NCI-H2196 (cell line): ENCODE data around the gene SLC39A5.
"Not testable (repeated sequence)": the region's sequence is repeated elsewhere in the genome, so short reads cannot be mapped to it uniquely, and the experiment has no call there.

Experiments used
- DNase-seq: peaks from one replicate; lab custom pipeline; 2025; ENCODE audit not compliant: unreplicated experiment; lab: John Stamatoyannopoulos, UW

SLC39A5 gene

DNA sequence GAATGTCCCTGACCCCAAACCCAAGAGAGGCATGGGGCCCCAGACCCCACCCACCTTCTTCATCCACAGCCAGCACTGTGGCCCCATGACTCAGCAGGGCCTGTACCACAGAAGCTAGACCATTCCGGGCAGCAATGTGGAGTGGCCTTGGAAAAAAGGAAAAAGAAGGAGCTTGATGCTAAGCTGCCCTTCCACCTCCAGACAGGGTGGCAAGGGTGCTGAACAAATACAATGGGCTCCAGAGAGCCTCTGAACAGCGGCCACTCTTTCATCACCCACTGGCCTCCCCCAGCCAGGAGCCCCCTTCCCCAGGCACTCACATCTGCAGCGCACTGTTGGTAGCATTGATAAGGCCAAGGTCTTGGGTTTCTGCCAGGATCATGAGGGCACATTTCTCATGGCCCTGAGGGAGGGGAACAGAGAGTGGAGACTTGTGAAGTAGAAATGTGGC, 13.9 kb downstream of the SLC39A5 start:
- no peak for DNase-seq

DNA sequence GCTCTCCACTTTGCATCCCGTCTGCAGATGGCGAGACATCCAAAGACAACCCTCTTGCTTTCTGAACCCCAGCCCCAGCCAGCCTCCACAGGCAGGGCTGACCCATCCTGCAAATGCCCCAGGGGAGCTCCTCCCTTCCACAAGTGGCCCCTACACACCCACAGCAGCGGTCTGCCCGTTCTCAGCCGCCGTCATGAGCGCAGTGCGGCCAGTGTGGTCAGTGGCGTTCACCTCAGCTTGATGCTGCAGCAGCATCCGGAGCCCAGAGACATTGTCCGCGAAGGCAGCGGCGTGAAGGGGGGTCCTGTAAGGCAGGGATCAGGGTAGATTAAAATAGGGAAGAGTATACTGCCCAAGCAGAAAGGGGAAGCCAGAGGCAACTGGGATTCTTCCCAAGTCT, 14.6 kb downstream of the SLC39A5 start:
- no peak for DNase-seq

DNA sequence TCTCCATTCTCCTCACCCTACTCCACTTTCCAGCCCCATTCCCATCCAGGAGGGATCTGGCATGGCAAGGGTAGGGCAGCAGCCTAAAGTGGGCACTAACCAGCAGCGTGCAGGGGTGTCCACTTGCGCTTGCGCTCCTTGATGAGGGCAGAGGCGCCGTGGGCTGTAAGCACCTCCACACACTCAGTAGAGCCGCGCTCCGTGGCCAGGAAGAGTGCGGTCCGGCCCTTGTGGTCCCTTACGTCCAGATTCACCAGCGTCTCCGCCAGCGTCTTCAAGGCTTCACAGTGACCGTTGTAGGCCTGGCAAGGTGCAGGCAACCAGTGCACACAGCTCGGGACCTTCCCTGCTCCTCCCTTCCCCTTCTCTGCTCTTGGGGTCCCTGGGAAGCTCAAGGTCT, 18.1 kb downstream of the SLC39A5 start:
- DNase-seq = no peak

DNA sequence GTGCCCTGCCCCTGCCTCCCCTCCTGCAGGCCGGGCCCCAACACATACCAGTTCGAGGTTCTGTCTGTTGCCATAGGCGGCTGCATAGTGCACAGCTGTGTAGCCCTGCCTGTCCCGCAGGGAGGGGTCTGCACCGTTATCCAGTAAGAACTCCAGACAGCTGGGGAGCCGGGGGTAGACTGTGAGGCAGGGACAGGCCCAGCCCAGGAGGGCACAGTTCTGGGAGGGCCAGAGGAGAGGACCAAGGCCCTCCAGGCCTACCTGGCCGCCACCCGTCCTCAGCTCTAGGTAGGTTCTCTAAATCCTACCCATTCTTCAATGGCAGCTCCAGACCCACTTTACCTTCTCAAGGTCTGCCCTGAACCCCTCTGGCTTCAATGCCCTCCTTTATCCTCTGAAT, 18.9 kb downstream of the SLC39A5 start:
- DNase-seq = no peak

DNA sequence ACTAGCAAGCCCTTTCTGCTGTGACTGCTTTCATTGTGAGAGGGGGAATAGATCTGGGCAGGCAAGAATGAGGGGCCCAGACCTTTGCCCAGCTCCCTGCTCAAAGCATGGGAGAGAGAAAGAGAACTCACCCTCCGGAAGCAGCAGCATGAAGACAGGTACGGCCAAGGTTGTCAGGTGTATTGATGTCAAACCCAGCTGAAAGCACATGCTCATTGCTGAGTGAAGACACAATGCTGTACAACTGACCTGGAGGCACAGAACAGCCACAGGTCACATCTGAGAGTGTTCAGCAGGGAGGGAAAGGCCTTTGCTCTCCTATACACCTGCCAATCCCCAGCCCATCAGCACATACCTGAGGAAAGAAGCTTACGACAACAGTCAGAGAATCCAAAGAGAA, 22.8 kb downstream of the SLC39A5 start:
- no peak for DNase-seq

DNA sequence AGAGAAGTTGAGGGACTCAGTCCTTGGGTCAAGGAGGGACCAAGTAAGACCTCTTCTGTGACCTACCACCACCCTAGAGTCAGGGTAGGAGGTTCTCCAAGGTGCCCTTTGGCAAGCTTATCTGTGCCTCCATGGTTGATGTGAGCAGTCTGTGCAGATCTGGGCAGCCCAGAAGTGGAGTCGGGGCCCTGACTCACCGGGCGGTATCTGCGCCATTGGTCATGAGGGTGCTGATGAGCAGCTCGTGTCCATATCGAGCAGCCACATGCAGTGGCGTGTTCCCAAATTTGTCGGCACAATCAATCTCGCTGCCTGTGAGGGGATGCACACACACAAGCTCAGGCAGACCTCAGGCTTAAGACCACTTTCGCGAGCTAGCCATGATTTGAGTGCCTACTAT, 23.2 kb downstream of the SLC39A5 start:
- DNase-seq = no peak

DNA sequence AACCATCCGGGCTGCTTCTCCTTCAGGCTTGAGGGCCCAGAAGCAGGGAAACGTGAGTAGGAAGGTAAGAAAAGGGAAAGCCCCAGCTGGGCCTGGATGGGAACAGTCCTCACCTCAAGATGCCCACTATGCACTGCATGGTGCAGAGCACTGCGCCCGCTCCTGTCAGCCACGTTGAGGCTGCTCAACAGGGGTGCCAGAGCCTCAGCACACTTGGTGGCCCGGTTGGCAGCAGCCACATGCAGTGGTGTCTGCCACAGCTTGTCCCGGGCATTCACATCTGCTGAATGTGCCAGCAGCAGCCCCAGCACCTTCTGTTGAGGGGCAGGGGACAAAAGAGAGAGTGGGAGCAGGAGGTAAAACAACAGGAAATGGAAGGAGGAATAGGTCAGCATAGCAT, 25.8 kb downstream of the SLC39A5 start:
- no peak for DNase-seq

DNA sequence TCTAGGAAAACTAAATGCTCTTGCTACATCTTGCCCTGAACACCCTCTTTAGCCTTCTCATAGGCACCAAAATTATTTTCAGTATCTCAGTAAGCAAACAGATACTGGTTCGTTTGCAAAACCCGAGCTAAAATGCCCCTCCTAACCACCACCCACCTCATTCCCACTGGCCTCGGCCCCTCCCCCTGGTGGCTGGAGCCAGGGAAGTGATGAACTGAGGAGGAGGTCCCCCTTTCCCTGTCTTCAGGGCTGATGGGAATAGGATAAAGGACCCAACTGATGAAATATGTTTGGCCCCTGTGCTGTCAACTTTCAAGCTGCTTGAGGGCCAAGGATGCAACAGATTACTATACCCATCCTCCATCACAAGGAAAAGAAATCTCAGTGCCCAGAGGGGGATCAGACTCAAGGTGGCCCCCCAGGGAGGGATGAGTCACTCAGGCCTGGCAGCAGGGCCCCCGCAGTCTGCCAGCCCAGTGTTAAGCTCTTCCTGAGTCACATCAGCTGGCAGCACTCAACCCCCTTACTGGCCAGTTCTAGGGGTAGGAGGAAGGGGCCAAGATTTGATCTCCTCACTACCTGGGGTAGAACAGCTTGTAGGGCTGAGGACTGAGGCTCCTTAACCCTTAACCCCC, 26.6 kb downstream of the SLC39A5 start:
- no peak for DNase-seq

DNA sequence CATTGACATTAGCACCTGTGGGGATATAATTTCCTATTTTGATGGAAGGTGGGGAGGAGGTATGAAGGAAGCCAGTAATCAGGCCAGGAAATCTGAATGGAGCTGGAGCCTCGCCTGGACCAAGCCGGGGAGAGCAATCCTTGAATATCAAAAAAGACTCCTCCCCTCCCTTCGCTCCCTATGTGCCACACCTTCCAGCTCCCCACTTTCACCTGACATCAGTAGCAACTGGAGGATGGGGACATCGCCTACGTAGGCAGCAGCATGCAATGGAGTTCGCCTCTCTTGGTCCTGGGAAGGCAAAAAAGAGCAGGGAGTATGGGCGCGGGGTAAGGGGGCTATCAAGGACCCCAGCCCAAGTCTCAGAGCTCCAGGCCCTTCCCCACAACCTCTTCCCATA, 27.2 kb downstream of the SLC39A5 start:
- DNase-seq = no peak

DNA sequence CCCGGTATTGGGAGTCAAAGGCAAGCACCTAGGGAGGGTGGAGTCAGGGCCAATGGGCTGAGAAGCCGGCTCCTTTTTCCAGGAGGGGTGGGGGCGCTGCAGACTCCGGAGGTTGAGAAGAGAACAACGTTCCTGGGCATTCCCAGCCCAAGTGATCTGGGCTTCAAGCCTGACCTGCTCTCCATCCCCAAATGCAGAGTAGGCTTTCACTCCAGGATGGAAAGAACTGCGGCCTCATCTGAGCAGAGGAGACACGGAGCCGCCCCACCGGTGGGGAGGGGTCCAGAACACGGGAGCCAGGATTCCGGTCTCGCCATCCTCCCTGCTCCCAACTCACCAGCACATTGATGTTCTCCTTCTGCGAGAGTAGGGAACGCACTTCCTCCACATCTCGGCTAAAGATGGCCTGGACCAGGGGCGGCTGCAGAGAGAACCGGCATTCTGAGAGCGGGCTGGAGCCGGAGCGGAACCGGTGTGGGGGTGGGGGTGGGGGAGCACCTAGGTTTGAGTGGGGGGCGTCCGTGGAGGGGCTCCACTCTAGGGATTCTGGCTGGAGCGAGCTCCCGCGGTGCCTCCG, 27.7 kb downstream of the SLC39A5 start:
- DNase-seq = peak; percentile 24

DNA sequence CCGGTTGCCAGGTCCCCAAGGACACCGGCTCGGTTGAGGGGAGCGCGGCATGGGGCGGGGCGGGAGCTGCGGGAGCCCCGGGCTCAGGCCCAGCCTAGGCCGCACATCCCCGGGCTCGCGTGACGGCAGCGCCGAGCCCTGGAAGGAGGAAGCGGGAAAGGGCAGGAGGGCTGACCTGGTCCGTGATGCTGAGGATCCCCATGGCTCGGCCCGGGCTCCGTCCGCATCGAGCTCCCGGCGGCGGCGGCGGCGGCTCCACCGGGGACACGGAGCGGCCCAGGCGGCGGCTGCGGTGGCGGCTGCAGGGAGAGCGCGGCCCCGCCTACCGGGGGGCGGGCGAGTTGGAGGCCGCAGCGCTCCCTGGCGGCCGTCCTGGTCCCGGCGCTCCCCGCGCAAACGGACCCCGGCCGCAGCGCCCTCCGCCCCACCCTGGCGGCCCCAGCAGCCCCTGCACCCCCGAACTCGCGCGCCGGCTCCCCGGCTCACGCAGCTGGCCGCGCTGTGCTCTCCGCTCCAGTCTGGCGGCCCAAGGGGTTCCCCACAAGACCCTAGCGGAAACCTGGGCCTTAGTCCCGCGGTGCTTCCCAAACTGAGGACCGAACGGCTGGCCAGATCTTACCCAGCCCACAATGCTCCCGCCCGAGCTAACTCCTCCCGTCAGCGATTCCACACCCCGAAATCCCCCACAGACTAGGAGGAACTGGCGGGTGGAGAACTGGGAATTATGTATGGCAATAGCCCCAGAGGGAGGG, 28.4 kb downstream of the SLC39A5 start, which contains the start of gene ANKRD52:
Gene ANKRD52 (minus strand): TSS at position 317 of the 752 bp plus-strand sequence. CDS start 115 bp downstream, at position 202.
- peak; percentile 86 for DNase-seq

DNA sequence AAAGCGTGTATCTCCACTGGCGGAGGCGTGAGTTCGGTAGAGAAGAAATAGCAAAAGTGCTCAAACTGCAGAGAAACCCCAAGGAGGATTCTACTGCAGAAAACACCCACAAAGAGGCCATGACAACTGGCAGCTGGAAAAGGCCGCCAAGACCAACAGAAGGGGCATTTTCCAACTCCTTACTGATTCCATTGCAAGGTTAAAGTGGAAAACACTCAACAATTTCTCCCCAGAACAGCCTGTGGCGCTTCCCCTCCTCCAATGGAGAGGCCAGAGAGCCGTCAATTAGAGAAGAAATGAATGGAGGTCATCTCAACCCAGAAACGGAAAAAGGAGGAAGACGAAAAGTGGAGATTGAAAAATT, 29.0 kb downstream of the SLC39A5 start:
- DNase-seq = no peak

DNA sequence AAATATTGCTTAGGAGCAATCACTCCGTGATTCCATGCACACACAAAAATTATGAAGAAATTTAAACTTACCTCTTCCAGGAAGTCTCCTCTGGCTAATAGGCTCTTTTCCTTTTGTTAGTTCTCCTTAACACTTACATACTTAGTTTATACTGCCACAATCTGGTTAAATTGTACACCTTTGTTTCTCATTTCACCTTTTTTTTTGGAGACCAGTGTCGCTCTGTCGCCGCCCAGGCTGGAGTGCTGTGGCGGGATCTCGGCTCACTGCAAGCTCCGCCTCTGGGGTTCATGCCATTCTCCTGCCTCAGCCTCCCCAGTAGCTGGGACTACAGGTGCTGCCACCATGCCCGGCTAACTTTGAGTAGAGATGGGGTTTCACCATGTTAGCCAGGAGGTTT, 30.5 kb downstream of the SLC39A5 start:
- DNase-seq = no peak

DNA sequence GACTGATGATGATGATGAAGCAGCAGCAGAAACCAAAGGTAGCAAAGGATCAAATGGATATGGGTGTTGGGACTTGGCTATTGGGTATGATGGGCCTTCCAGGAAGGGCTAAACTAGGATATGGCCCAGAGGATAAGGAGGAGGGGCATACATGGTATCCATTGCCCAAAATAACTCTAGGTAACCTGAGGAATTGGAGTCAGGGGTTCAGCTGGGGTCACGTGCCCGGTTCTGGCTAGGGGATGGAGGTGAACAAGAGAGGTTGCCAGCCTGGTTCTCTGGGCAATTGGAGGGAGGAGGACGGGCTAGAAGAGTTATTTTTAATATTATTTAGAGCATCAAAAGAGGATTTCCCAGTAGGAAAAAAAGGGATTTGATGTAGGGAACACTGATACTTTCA, 31.1 kb downstream of the SLC39A5 start:
- DNase-seq = no peak

DNA sequence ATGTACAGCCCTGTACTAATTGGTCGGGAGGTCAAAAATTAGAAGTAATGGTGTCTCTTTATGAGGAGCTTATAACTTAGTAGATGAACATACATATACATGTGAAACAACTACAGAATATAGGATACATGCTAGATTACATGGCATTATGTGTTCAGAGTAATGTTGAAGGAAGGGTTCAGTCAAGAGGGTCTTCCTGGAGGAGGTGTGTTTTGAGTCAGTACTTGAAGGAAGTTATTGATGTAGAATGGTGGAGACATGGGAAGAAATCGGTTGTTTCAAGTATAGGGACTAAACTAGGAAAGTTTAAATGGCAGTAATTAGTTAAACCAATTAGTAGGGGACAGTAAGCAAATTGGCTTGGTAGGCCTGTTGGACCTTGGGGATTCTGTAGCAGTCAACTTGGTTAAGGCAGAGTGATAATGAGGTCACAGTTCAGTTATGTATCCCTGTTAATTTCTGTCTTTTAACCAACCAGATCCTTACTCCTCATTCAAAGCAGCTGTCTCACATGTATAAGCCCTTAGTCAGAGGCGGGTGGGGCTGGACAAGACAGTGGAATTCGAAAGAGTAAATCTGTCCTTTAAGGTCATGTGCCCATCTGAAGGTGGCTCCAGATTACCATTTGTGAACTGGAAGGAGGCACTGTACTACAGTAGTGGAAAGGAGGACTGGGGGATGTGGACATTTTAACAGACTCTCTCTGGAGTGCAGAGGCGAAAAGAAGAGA, 31.8 kb downstream of the SLC39A5 start:
- DNase-seq = no peak

DNA sequence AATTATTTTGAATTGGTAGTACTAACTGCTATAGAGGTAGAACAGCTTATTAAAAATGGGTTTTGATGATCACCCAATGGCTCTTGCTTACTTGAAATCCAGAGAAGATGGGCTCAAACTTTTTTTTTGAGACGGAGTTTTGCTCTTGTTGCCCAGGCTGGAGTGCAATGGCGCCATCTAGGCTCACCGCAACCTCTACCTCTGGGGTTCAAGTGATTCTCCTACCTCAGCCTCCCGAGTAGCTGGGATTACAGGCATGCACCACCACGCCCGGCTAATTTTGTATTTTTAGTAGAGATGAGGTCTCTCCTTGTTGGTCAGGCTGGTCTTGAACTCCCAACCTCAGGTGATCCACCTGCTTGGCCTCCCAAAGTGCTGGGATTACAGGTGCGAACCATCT, 33.1 kb downstream of the SLC39A5 start:
- not testable (repeated sequence) for DNase-seq

DNA sequence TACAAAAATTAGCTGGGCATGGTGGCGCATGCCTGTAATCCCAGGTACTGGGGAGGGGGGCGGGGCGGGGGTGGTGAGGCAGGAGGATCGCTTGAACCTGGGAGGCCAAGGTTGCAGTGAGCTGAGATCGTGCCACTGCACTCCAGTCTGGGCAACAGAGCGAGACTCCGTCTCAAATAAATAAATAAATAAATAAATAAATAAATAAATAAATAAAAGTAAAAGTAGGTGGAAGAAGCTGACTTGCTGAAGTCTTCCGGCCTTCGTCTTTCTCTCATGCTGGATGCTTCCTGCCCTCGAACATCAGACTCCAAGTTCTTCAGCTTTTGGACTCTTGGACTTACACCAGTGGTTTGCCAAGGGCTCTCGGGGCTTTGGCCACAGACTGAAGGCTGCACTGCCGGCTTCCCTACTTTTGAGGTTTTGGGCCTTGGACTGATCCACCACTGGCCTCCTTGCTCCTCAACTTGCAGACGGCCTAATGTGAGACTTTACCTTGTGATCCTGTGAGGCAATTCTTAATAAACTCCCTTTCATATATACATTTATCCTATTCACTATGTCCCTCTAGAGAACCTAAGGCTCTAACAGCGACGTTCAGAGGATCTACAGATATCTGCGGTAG, 36.3 kb downstream of the SLC39A5 start:
- not testable (repeated sequence) for DNase-seq

DNA sequence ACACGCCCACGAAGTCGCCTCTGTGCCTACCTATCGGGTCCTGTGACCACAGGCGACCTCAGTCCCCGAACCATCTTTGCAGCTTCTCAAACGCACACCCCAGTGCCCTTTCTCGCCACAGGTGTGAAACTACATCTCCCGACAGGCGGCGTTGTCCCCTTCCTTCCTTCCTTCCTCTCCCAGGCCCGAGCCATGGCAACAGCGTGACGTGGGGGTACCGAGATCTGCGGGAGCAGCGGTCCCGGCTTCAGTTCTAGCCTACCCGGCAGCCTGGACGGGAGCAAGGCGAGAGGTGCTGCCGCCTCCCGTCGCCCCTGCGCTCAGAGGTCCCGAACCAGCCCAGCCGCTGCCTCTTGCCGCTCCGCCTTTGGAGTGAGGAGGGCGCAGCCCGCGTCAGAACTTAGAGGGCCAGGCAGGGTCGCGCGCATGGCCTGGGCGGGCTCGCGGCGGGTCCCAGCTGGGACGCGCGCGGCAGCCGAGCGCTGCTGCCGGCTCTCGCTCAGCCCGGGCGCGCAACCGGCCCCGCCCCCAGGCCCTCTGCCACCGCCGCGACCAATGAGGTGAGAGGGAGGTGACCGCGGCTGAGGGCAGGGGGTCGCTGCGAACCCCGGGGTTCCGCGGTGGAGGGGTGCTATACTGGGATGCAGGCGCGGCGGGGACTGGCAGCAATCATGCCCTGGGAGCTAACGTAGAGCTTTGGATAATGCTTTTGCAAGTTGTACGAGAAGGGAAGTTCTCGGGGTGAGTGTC, 37.0 kb downstream of the SLC39A5 start, which contains the start of gene COQ10A:
Gene COQ10A (plus strand): TSS at position 250 of the 750 bp plus-strand sequence. CDS start 177 bp downstream, at position 427.
- DNase-seq = peak; percentile 93

DNA sequence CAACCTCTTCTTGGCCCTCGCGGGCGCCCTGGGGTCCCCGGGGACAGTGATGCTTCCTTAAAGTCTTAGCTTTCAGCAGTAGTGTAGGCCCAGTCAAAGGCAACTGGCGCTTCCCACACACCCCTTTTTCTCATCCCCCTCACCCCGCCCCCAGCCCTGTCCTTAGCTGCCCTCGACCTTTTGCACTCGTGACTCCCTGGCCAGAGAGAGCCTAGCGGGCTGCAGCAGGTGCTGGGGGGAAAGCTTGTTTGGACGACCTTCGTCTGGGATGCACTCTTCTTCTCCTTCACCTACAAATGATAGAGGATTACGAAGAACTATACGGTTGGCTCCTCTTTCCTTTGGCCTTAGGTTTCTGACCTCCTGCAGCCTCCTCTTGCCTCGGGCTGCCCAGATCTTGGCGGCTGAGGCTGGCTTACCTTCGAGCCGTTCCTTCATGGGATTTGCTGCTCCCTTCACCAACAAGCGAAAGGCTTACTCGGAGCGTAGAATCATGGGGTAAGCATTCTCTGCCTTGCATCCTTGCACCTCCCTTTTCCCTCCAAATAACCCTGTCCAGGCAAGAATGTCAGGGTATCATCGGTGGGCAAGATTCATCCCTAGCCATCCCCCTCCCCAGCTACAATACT, 37.7 kb downstream of the SLC39A5 start:
- peak; percentile 21 for DNase-seq

DNA sequence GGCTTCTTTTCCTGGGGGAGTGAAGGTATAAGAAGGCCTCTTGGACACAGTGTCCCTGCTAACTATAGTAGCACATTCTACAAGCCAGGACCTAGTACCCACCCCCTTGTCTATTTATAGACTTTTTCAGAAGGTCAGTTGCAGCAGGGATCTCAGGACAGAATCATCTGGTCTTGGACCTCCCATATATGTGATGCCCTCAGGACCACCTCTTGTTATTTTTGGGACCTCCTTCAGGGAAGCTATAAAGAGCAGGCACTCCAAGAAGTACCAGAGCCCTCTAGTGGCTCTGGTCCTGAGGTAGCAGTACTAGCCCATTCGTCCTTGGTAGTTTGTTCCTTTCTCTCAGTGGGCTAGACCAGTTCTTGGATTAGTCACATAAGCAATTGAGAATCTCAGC, 41.2 kb downstream of the SLC39A5 start:
- DNase-seq = no peak
